NCI-H1930 (cell line): ENCODE measurements around the gene XPO6.

Experiments
- DNase-seq, 2 experiments: peaks; one replicate each; lab custom pipeline; 2025; lab: John Stamatoyannopoulos, UW

XPO6 gene

DNA sequence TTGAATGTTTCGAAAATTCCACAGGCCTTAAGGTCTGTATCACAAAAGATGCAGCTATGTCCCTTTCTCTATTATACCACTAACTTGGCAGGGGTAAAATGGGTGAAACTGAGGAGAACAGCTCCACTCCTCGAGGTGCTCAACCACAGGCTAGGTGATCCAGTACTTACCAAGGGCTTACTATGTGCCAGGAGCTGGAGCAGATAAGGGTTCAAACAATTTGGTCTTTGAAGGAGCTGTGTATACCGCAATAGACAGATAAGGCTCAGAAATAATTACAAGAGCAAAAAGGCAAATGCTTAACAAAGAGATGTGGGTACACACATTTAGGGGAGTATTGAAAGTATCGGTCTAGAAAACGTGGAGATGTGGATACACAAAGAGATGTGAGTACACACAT is 1.5 kb downstream of the XPO6 start:
- no peak for DNase-seq

DNA sequence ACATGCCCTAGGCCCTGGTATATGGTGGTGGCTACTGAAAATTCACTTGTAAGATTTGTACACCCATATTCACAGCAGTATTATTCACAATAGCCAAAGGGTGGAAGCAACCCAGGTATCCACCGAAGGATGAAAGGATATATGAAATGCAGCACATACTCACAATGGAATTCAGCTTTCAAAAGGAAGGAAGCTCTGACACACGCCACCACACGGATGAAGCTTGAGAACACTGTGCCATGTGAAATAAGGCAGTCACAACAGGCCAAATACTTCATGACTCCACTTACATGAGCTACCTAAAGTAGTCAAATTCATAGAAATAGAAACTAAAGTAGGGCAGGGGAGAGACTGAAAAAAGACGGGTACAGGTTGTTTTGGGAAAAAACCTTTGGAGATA is 2.9 kb downstream of the XPO6 start:
- DNase-seq = no peak

DNA sequence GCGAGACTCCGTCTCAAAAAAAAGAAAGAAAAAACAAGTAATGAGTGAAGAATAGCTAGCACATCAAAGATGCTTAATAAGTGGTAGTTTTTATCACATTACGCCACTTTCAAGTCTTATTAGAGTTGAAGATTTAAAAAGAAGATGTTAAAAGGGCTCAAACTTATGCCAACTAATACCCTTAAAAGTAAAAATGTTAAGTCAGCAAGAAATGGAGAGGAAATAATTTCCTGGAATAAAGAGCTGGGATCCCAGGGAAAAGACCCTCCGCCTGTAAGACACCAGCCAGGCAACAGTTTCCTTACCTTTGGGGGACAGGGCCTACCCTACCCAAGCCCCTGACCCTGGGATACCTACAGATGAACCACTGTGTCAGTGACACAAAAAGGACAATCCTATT is 3.6 kb downstream of the XPO6 start:
- no peak for DNase-seq

DNA sequence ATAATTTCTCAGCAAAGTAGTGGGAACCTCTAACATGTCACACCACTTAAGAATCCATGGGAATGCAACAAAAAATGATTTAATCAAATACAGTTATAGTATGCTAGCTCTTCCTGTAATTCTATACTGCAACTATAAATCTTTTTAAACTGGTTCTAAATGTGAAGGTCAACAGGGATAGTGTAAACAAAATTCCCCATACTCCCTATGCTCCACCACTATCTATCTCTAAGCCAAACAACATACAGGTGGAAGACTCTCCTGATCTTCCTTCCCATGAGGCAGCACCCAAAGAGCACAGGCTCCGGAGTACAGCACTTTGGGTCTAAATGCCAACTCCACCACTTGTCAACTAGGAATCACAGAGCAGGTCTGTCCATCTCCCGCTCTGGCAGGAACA is 4.4 kb downstream of the XPO6 start:
- DNase-seq = no peak

DNA sequence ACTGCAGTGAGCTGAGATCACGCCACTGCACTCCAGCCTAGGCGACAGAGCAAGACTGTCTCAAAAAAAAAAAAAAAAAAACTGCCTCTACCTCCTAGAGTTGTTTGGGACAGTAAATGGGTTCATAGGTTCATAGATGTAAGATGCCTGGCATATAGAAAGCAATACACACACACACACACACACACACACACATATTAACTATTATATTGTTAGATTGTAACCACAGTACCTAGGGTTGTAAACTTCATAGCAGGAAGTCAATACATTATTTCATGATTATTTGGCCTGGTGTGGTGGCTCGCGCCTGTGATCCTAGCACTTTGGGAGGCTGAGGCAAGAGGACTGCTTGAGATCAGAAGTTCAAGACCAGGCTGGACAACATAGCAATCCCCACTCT is 5.8 kb downstream of the XPO6 start:
- no peak for DNase-seq

DNA sequence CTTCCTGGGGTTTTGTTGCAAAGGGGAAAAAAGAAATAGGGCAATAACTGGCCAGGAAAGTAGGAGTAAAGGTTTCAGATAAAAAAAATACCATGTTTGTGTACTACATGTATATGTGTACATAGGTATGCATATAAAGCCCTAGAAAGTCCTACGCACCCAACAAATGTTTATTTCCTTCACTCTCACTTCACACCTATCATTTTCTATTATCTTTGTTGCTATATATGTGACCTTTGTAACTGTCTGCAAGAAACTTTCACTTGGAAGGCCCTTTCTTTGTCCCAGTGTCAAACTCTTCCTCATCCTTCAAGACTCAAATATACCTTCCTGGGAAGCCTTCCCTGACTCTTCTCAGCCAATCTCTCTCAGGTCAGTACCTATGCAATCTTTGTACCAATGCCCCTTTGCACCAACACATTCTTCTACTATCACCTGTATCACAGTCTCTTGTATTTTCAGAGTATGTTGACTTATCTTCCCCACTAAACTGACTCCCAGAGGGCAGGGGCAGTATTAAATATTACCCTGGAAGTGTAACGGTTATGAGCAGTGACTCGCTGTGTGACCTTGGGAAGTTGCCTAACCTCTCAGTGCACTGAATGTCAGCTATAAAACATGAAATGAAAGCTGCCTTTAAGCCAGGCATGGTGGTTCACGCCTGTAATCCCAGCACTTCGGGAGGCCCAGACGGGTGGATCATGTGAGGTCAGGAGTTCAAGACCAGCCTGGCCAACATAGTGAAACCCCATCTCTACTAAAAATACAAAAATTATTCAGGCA is 6.5 kb downstream of the XPO6 start:
- no peak for DNase-seq

DNA sequence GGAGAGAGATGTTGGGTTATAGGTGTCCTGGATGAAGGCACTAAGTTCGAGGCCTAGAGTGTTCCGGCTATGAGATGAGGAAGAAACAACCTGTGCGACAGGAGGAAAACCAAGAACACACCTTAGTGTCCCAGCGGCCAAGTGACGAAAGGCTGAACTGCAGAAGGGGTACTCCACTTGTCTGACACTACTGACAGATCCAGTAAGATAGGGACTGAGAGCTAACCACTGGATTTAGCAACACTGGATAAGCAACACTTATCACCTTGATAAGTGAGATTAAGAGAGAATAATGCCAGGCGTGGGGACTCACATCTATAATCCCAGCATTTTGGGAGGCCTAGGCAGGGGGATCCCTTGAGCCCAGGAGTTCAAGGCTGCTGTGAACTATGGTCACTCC is 7.1 kb downstream of the XPO6 start:
- DNase-seq = no peak

DNA sequence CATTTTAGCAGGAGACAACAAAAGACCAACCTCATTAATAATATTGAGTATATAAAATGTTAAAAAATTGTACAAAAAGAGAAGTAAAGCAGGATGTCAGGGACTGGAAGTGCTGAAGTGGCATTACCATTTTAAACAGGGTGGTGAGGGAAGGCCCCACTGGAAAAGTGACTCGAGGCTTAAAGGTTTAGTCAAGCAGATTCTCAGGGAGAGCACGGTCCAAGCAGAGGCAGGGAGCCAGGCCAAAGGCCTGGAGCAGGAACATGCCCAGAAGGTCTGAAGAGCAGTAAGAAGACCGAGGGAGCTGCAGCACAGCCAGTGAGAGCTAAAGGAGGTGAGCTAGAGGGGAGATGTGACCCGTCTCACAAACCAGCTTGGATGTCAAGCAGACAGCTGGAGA is 7.6 kb downstream of the XPO6 start:
- DNase-seq = no peak

DNA sequence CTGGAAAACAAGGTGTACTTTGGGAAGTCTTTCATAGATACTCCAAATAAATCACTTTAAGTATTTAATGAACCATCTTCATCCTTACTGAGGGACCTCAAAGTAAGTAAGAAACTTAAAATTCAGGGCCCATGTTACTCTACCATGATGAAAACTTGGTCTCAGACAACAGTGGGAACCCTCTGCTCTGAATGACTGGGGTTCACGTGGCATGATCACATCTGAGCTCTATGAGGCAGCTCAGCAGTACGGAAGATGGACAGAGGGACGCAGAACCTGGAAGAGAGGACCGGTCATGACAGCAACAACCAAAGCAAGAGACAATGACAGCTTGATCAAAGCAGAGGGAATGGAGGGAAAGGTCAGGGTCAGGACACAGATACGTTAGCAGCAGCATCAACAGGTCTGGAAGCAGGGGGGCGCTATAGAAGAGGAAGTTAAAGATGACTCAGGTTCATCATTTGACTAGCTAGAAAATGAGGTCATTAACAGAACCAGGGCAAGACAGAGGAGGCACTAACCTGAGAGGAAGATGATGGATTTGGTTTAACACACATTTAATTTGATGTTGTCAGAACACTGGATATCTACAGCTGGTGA is 9.5 kb downstream of the XPO6 start:
- no peak for DNase-seq

DNA sequence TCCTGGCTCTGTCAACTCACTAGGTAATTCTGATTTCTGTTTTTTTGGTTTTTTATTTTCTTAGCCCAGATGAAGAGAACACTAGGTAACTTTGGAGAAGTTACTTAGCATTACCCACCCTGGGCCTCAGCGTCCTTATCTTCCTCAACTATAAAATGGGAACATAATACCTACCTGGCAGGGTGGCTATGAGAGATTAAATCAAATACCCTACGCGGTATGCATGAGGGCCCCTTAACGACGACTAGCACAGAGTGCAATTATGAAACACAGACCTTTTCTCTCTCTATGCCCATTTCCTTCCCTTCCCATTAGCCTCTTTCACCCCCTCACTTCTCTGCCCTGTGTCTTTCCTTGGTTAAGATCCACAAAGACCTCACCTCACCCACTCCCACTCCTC is 11.1 kb downstream of the XPO6 start:
- DNase-seq = no peak

DNA sequence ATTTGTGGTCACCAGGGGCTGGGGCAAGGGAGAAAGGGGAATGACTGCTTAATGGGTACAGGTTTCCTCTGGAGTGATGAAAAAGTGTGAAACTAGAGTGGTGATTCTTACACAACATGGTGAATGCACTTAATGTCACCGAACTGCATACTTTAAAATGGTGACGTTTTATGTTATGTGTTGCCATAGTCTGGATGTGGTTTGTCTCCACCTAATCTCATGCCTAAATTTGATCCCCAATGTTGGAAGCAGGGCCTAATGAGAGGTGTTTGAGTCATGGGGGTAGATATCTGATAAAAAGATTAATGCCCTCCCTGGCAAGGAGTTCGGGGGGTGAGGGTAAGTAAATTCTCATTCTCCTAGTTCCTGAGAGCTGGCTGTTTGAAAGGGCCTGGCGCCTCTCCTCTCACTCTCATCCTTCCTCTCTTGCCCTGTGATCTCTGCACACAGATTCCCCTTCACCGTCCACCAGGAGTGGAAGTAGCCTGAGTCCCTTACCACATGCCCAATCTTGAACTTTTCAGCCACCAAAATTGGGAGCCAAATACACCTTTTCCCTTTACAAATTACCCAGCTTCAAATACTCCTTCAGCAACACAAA is 15.3 kb downstream of the XPO6 start:
- no peak for DNase-seq

DNA sequence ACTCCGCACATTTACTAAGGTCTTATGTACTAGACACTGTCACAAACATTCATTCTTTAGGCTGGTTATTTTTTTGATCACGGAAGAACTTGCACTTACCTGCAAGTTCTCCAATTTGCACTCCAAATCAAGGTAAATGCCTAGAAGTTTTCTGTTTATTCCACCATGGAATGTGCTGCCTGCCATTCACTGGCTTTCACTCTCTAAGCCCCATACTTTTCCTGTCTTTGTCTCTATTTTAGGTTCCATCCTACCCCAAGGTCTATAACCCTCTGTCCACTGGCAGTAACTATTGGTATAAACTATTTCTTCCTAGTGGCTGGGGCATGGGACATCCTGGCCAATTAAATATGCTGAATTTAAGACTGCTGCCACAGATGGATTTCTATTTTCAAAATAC is 15.9 kb downstream of the XPO6 start:
- no peak for DNase-seq

DNA sequence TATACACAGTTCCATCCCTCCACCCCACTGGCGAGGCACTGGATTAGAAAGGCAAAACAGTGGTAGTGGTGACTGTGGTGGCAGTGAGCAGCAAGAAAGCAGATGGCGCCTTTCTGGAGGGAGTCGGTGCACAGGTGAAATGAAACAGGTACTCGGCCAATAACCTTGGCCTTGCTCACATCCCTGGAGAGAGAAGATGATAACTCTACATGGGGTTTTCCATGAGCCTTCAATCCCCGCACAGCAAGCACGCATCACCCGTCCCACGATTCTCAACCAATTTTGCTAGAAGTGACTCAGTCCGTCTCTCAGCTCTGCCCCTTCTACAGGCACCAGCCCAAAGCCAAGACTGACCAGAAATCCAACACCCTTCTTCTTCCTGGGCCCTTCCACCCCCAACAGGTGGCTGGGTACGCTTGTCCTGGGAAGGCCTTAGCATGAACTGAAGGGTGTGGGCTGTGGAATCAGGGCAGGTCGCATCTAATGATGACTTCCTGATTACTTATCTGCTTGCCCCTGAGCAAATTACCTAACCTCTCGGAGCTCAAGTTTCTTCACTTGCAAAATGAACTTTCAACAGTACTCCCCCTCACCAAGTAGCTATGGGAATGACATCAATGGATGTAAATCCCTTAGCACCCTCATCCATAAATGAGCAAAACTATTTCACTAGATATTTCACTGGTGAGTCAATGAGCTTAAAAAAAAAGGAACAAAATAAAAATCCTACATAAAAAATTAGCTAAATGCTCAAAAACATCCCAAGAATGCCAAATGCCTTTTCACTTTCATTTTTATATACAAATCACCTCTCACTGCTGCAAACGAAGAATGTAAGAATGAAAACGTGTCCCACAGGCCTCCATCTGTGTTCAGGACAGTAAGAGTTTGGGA is 18.0 kb downstream of the XPO6 start:
- no peak for DNase-seq

DNA sequence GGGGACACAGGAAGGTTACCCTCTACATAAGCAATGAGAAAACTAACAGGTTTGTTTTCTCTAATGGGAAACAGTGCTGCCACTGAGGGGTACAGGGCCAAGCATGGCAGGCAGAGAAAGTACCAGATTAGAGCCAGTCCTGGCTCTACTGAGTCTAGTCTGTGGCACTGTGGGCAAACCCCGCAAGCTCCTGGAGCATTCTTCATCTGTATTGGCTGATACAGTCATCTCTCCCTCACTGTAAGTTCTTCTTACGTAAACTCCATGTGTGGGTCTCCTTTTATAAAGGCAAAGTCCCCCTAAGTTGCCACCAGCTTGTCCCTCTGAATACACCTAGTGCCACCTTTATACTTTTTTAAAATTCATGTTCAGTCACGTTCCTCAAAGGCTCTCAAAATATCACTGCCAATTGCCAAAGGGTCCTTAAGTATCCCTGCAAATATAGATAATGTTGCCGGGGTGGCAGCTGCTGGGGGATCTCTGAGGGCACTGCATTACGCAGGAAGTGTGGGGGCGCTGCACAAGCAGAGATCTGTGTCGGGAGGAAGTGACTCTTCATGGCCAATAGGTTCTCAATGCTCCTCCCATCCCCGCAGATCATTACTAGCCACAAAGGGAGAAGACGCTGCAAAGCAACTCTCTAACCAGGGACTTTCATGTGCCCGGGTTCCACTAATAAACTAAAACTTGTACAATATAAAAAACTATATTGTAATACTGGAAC is 18.8 kb downstream of the XPO6 start:
- DNase-seq = no peak

DNA sequence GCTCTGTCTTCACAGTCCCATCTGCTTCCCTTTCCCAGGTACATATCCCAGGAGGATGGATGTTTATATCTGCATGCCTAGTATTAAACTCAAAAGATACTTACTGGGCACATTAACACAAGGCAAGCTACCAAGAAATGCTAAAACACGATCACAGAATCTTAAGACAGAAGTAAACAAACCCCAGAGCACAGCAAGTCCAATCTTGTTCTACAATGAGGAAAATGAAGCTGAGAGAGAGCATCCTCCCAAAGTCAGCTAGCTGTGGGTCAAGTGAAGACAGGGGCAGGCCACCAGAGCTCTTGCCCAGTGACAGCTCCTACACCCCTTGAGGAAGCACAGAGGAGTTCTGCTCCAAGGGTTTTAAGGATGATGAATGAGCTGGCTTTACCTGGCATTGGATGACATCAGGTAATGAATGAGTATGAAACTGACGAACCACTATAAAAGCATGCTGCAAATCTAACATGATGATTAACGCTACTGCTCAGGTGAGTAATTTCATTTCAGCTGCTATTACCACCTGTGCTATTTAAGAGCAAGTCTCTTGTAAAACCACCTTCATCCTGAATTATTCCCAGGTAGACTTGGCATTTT is 20.3 kb downstream of the XPO6 start:
- no peak for DNase-seq

DNA sequence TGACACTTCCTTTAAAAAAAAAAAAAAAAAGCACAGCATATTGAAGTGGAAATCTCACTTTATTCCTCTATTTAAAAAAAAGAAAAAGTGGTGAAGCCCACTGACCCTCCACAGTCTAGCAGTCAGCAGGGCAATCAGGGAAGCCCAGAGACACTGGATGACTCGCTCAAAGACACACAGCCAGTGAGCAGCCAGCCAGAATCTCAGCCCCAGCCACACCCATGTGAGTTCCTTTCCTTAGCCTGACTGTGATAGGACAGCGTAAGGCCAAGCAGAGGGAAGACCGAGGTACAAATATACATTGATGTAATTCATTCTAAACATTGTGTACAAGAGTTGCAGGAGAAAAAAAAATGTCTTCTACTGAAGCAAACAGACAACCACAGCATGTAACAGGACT is 22.5 kb downstream of the XPO6 start:
- DNase-seq = no peak

DNA sequence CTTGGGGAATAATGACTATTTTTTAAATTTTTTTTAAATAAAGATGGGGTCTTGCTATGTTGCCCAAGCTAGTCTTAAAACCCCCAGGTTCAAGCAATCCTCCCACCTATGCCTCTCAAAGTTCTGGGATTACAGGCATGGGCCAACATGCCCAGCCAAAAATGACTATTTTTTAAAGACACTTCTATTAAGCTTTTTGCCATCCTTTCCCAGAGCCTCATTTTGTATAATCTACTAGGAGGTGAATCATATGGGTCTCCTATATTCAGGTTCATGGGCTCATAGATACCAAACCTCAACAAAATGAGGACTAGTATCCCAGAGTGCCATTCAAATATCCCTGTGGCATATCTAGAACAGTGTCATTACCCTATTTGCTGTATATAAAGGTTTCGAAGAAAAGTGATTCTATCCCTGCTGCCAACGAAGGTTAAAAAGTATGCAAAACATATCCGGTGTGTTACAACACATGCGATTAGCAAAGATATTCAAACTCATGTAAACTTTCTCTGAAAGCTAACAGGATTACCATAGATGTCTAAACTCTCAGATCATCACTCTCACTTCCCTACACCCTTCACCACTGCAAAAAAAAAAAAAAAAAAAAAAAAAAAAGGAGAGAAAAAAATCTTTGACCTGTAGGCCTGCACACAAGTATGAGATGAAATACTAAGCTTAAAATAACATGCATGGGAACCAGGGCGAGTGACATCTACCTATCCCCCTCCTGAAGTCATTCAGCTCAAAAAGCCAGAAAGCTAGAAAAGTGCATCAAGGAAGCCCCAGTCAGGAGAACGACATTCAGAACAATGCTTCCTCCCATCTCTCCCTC is 23.5 kb downstream of the XPO6 start:
- no peak for DNase-seq

DNA sequence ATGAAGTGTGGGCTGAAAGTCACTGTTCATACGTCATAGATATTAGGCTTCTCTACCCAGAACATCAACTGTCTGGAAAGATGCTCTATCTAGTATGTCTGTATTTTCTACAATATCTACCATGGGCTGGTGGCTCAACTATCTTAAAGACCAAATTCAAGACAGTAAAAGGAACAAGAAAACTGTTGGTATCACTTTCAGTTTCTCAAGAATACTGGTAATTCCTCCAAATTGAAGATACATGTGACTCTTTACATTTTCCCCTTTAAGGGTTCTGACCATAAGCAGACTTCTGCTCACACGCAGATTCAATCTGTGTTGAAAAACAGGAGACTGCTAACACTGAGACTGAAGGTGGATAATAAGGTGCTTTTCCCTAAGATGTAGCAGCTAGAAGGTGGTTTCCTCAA is 24.2 kb downstream of the XPO6 start:
- DNase-seq = no peak

DNA sequence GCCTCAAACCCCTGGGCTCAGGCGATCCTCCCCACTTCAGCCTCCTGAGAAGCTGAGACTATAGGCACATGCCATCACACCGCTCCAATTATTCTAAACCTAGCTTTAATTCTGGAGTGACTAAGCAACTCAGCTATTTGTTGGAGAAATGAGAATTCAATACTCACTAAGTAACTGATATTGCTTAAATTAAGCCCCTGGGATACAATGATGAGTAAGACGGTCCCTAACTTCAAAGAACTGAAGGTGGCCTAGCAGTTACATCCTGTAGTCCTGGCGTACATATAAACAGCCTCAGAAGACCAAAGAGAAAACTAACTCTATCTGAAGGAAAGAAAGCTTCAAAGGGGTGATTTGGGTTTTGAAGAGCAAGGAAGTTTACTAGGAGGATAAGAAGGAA is 25.0 kb downstream of the XPO6 start:
- no peak for DNase-seq

DNA sequence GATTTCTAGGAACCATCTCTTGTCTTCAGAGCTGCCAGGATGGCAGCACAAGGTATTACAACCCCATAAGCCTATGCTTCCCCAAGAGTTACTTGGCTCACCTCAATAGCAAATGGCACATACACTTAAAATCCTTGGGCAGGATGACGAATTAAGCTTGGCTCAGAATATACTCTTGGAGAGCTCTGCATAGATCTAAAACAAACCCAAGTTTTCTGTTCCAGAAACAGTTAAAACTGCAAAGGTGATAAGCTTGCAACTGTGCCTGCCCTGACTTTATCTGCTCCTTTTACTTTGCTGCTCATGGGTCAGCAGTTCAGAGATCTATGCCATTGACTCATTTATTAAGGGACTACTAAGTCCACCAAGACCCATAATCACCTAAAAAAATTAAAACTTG is 26.1 kb downstream of the XPO6 start:
- no peak for DNase-seq

DNA sequence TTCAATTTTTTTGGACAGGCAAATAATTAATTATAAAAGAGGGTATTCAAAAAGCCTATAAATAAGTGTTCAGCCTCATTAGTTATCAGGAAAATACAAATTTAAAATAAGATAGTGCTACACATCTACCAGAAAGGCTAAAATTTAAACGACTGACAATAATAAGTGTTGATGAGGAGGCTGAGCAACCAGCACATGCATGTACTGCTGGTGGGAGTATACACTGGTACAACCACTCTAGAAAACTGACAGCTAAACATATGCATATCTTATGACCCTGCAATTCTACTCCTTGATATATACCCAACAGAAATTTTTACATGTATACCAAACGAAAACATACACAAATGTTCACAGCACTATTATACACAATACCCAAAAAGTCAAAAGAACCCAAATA is 27.1 kb downstream of the XPO6 start:
- DNase-seq = no peak
